ENCODE data around the gene SNX32.
A peak's percentile ranks its signal among the peaks of the same experiment; 100 is the strongest.

SNX32 gene

GRCh38 chr11:65899356-65900124, 65.8 kb downstream of the SNX32 start:
- Histone ChIP-seq H3K27me3 (replicated peaks; ENCODE audit: insufficient read depth, low read length) (peaks cover 11% of the 10 kb centered on the region), H3K4me3 (ENCODE audit: low read length) (peak overlapping the region; percentile 59), H4K20me1 (ENCODE audit: insufficient read depth, low read length) (no peaks in the 10 kb centered on the region), H3K9me2 (replicated peaks; ENCODE audit: insufficient read depth, low read length) (no peaks in the 10 kb centered on the region), H3K9ac (ENCODE audit: low read length) (peak overlapping the region; percentile 58; the same call in 1 of the 2 replicates), H3F3A (ENCODE audit: insufficient read depth, low read length) (peaks cover 13% of the 10 kb centered on the region; the same call in 1 of the 2 replicates), H3K4me1 (ENCODE audit: low read length) (peaks cover 26% of the 10 kb centered on the region), H3K4me2 (ENCODE audit: low read depth, low read length) (peak overlapping the region; percentile 76), H3K79me2 (ENCODE audit: low read length) (no peaks in the 10 kb centered on the region), H3K9me3 (replicated peaks; ENCODE audit: insufficient read depth, low read length) (no peaks in the 10 kb centered on the region), H3K27ac (ENCODE audit: low read length) (no peak overlapping the region), H3K36me3 (replicated peaks; ENCODE audit: insufficient read depth, low read length) (no peaks in the 10 kb centered on the region), H2AFZ (ENCODE audit: low read length) (no peak overlapping the region)
- TF ChIP-seq CTCF (IDR thresholded peaks at IDR 0.05; ENCODE audit: low read length) (no peak), EZH2 (optimal IDR thresholded peaks at IDR 0.05; ENCODE audit: low read depth, low read length) (no peak), EZH2phosphoT487 (IDR thresholded peaks at IDR 0.05; ENCODE audit: low read length) (no peak)
- no peak for DNase-seq

- Histone ChIP-seq H3K36me3 (replicated peaks; ENCODE audit: insufficient read depth, low read length) (no peaks in the 10 kb centered on the region), H3K4me3 (ENCODE audit: low read length) (peak within 1 kb of the TSS; percentile 59), H3K79me2 (ENCODE audit: low read length) (no peaks in the 10 kb centered on the region), H3K27ac (ENCODE audit: low read length) (no peak within 1 kb of the TSS), H3K9me3 (replicated peaks; ENCODE audit: insufficient read depth, low read length) (no peaks in the 10 kb centered on the region), H3K4me2 (ENCODE audit: low read depth, low read length) (peak within 1 kb of the TSS; percentile 76), H3F3A (ENCODE audit: insufficient read depth, low read length) (peaks cover 13% of the 10 kb centered on the region; the same call in 1 of the 2 replicates), H3K9ac (ENCODE audit: low read length) (peak within 1 kb of the TSS; percentile 58; the same call in 1 of the 2 replicates), H2AFZ (ENCODE audit: low read length) (peak within 1 kb of the TSS; percentile 26), H4K20me1 (ENCODE audit: insufficient read depth, low read length) (no peaks in the 10 kb centered on the region), H3K4me1 (ENCODE audit: low read length) (peaks cover 26% of the 10 kb centered on the region), H3K27me3 (replicated peaks; ENCODE audit: insufficient read depth, low read length) (peaks cover 11% of the 10 kb centered on the region), H3K9me2 (replicated peaks; ENCODE audit: insufficient read depth, low read length) (no peaks in the 10 kb centered on the region)
- peak; percentile 90 for DNase-seq
- TF ChIP-seq EZH2 (optimal IDR thresholded peaks at IDR 0.05; ENCODE audit: low read depth, low read length): no peak
- TF ChIP-seq EZH2phosphoT487 (IDR thresholded peaks at IDR 0.05; ENCODE audit: low read length): no peak
- TF ChIP-seq CTCF (IDR thresholded peaks at IDR 0.05; ENCODE audit: low read length): no peak
Measured at GRCh38 chr11:65900125-65900898, 66.5 kb downstream of the SNX32 start, which contains the start of gene FOSL1. Gene FOSL1, minus strand, starts transcription at chr11:65900388. Its CDS starts 49 bp downstream, at chr11:65900339.

- TF ChIP-seq EZH2 (optimal IDR thresholded peaks at IDR 0.05; ENCODE audit: low read depth, low read length) (no peak), CTCF (IDR thresholded peaks at IDR 0.05; ENCODE audit: low read length) (no peak), EZH2phosphoT487 (IDR thresholded peaks at IDR 0.05; ENCODE audit: low read length) (no peak)
- Histone ChIP-seq H3K9ac (ENCODE audit: low read length) (no peak overlapping the region), H3K9me3 (replicated peaks; ENCODE audit: insufficient read depth, low read length) (no peaks in the 10 kb centered on the region)
Measured at GRCh38 chr11:65900899-65901180, 67.1 kb downstream of the SNX32 start.

More at GRCh38 chr11:65900899-65901180, 67.1 kb downstream of the SNX32 start:
- Histone ChIP-seq H3K27ac (ENCODE audit: low read length) (no peak overlapping the region), H3K27me3 (replicated peaks; ENCODE audit: insufficient read depth, low read length) (peaks cover 11% of the 10 kb centered on the region), H2AFZ (ENCODE audit: low read length) (no peak overlapping the region), H3K9me2 (replicated peaks; ENCODE audit: insufficient read depth, low read length) (no peaks in the 10 kb centered on the region), H3K4me3 (ENCODE audit: low read length) (peak overlapping the region; percentile 59; the same call in 1 of the 2 replicates), H3K36me3 (replicated peaks; ENCODE audit: insufficient read depth, low read length) (no peaks in the 10 kb centered on the region), H3F3A (ENCODE audit: insufficient read depth, low read length) (peaks cover 13% of the 10 kb centered on the region; the same call in 1 of the 2 replicates), H3K4me1 (ENCODE audit: low read length) (peaks cover 26% of the 10 kb centered on the region), H3K4me2 (ENCODE audit: low read depth, low read length) (peak overlapping the region; percentile 76; the same call in 1 of the 2 replicates), H3K79me2 (ENCODE audit: low read length) (no peaks in the 10 kb centered on the region), H4K20me1 (ENCODE audit: insufficient read depth, low read length) (no peaks in the 10 kb centered on the region)
- DNase-seq: no peak
